ENCODE measurements around the gene PMPCA.

PMPCA gene

GRCh38 chr9:136363106-136363948 is 47.1 kb upstream of the PMPCA start, which contains the start of gene DNLZ:
Gene DNLZ, minus strand, starts transcription at chr9:136363744. Its CDS starts 30 bp downstream, at chr9:136363714.
- TF ChIP-seq CEBPB (IDR thresholded peaks at IDR 0.05) (no peak), CREB1 (IDR thresholded peaks at IDR 0.05; ENCODE audit: low read depth) (no peak), FOXM1 (IDR thresholded peaks at IDR 0.05; ENCODE audit: borderline replicate concordance, low read depth) (no peak), REST (IDR thresholded peaks at IDR 0.05; ENCODE audit: low read depth) (no peak), TAF1 (IDR thresholded peaks at IDR 0.05; ENCODE audit: low read depth) (peak; percentile 67), TEAD4 (IDR thresholded peaks at IDR 0.05) (no peak), EGR1 (IDR thresholded peaks at IDR 0.05) (peak; percentile 79; the same call in 1 of the 2 replicates), MAX (IDR thresholded peaks at IDR 0.05) (peak; percentile 100), TCF12 (IDR thresholded peaks at IDR 0.05; ENCODE audit: low read depth) (peak; percentile 45; the same call in 1 of the 2 replicates), EP300 (IDR thresholded peaks at IDR 0.05; ENCODE audit: borderline replicate concordance) (no peak), YY1 (IDR thresholded peaks at IDR 0.05; ENCODE audit: low read depth) (peak; percentile 96), RAD21 (IDR thresholded peaks at IDR 0.05; ENCODE audit: low read depth) (peak; percentile 45; the same call in 1 of the 2 replicates), USF1 (IDR thresholded peaks at IDR 0.05) (peak; percentile 64), ZBTB7A (IDR thresholded peaks at IDR 0.05; ENCODE audit: low read depth) (no peak), NFIC (IDR thresholded peaks at IDR 0.05) (no peak)

GRCh38 chr9:136363949-136364748 is 46.3 kb upstream of the PMPCA start:
- TF ChIP-seq CEBPB (IDR thresholded peaks at IDR 0.05), result no peak
- TF ChIP-seq ZBTB7A (IDR thresholded peaks at IDR 0.05; ENCODE audit: low read depth), result no peak

GRCh38 chr9:136364942-136365774 is 45.3 kb upstream of the PMPCA start:
- TF ChIP-seq EGR1 (IDR thresholded peaks at IDR 0.05) (no peak), NFIC (IDR thresholded peaks at IDR 0.05) (peak; percentile 43; the same call in 1 of the 2 replicates), CEBPB (IDR thresholded peaks at IDR 0.05) (no peak)

- TF ChIP-seq USF1 (IDR thresholded peaks at IDR 0.05) (no peak), ZBTB7A (IDR thresholded peaks at IDR 0.05; ENCODE audit: low read depth) (0 out of 2 replicates have a peak, but pooled peaks have one; percentile 21)
These were observed 44.7 kb upstream of the PMPCA start for GRCh38 chr9:136365775-136366222.

GRCh38 chr9:136366826-136367225 is 43.6 kb upstream of the PMPCA start:
- TF ChIP-seq CEBPB (IDR thresholded peaks at IDR 0.05) (no peak), RAD21 (IDR thresholded peaks at IDR 0.05; ENCODE audit: low read depth) (no peak), ZBTB7A (IDR thresholded peaks at IDR 0.05; ENCODE audit: low read depth) (no peak), EGR1 (IDR thresholded peaks at IDR 0.05) (no peak), TCF12 (IDR thresholded peaks at IDR 0.05; ENCODE audit: low read depth) (no peak), NFIC (IDR thresholded peaks at IDR 0.05) (no peak), EP300 (IDR thresholded peaks at IDR 0.05; ENCODE audit: borderline replicate concordance) (no peak), TEAD4 (IDR thresholded peaks at IDR 0.05) (no peak), TAF1 (IDR thresholded peaks at IDR 0.05; ENCODE audit: low read depth) (no peak), YY1 (IDR thresholded peaks at IDR 0.05; ENCODE audit: low read depth) (no peak), REST (IDR thresholded peaks at IDR 0.05; ENCODE audit: low read depth) (no peak), FOXM1 (IDR thresholded peaks at IDR 0.05; ENCODE audit: borderline replicate concordance, low read depth) (no peak), CREB1 (IDR thresholded peaks at IDR 0.05; ENCODE audit: low read depth) (no peak), USF1 (IDR thresholded peaks at IDR 0.05) (no peak)

All from Ishikawa (cell line).